Activated CD8-positive, alpha-beta memory T cell treated with anti-CD3 and anti-CD28 coated beads, Interleukin-2, amount 50 U/mL, for 24 hours (primary cell): Measurements from ENCODE around the gene PDHX.
"Not testable (repeated sequence)": the region's sequence is repeated elsewhere in the genome, so short reads cannot be mapped to it uniquely, and the experiment has no call there.

Experiments used
- DNase-seq: peaks from one replicate; pipeline ENCODE4 v3.0.0-alpha.2; 2020; ENCODE audit errors: extremely low read depth

Gene PDHX

DNA sequence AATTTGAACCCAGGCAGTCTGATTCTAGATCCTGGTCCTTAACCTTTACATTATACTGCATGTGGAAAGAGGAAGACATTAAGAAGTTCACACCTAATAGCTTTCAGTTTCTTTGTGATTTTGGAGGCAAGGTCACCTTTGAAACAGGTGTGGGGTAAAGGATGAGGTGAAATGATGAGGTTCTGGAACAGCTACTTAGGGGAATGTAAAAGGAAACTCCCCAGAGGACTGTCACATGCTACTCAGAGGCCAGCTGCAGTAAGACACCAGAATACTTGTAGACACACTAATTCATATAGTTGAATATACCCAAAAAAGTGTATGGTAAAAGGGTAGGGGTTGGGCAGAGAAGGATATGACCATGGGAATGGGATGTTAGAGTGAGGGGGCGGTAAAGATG lies 5.6 kb upstream of the PDHX start:
- DNase-seq, result no peak

- no peak for DNase-seq
These were observed 4.7 kb upstream of the PDHX start for GRCh38 chr11:34911676-34912075.

- DNase-seq, result not testable (repeated sequence)
These were observed 2.9 kb upstream of the PDHX start for GRCh38 chr11:34913556-34913955.

DNA sequence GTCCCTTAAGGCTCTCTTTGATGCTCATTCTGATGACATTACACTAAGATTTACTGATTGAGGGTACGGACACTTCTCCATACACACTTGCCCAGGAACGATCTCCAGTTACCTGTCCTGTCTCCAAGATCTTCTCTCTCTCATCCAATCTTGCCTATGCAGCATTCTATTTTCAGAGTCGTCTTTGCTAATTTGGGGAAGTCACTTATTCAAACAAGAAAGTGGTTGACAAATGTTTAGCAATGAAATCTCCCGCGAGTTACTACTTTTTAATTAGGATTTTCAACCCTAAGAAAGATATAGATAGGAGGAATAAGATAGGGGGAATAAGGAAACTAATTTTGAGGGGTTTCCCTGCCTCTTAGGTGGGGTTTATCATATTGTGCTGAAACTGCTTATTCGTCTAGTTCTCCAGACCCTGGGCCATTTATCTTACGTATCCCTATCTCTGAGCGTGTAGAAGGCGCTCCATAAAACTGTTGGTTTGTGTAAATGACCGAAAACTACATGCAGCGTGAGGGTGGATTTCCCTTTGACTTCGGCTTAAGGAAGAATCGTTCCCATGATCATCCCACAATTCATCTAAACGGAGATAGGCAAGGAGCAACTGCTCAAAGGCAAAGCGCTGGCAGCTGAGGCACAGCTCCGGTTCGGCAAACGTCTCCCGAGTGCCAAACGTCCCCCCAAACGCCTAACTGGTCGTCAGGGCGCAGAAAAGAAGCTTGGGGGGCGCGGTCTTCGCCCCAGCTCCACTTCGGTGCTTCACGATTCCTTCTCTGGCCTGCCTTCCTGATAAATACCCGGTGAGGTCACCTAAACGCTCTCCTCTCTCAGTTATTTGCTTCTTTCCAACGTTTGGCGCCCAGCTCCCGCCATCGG lies 1.0 kb upstream of the PDHX start:
- DNase-seq, result no peak

DNA sequence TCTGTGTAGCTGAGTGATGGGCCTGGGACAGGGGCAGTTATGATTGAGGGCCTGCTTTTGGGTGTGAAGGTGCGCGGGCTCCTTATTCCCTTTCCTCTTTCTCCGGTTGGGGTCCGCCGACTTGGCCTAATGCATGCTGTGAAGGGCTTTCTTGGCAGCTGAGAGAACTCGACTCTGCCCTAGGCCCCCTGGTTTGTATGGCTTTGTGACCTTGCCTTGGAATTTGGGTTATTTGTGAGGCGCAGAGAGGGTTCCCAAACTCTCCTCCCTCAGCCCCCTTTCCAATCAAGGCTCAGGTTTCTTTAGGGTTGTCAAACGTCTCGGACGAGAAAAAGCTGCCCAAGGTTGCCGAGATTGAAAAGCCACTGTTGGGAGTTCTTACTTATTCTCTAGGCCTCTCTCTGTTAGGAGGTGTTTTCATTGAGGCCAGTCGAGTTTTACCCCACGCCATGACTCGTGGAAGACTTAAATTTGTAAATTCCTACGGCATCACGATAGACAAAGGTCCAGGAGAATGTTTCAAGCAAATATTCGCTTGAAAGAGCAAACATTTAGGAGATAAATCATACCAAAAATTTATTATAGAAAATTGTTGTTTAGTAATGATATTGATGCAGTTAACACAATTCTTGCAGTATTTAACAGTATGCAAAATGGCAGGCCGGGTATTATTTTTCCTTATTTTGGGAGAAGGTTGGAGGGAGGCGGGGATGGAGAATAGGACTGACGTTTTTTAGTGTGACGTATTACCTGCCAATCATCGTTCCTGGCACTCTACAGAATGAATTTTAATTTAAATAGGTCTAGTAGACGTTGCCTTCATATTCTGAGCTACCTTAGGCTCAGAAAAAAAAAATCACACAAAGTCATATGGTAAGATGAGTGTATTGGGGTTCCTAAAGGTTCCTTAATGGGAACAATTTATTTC lies 689 bp downstream of the PDHX start:
- no peak for DNase-seq

- DNase-seq, result no peak
These were observed 4.7 kb downstream of the PDHX start for GRCh38 chr11:34921156-34921555.

- no peak for DNase-seq
These were observed 8.3 kb downstream of the PDHX start for GRCh38 chr11:34924714-34925113.

- no peak for DNase-seq
These were observed 9.8 kb downstream of the PDHX start for GRCh38 chr11:34926101-34926830.

GRCh38 chr11:34926831-34927132 lies 10.4 kb downstream of the PDHX start:
- no peak for DNase-seq

DNA sequence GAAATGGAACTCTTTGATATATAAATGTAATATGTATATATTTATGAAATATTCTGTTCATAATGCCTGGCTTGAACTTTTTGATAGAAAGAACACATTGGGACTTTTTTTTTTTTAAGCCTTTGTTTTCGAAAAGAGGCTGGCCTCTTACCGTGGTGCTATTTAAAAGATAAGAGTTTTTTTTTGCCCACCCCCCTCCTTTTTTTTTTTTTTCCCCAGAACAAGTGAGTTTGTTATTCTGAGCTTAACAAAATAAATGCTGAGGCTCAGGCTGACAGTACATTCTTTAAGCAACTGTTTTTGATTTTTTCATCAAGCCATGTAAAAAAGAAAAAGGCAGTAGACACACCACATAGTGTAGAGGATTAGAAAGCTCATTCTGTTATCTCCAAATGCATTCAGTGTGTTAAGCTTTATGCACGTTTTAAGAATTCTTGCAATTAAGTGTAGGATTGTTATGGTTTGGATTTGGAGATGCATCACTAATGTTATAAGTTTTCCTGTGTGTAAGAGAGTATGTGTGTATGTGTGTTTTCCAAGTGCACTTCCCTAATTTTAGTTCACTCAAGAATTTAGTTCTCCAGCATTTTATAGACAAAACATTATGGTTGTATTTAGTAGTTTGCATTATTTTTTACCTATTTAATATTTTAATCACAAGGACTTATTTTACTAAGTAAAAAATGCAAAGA lies 12.0 kb downstream of the PDHX start:
- DNase-seq, result no peak

DNA sequence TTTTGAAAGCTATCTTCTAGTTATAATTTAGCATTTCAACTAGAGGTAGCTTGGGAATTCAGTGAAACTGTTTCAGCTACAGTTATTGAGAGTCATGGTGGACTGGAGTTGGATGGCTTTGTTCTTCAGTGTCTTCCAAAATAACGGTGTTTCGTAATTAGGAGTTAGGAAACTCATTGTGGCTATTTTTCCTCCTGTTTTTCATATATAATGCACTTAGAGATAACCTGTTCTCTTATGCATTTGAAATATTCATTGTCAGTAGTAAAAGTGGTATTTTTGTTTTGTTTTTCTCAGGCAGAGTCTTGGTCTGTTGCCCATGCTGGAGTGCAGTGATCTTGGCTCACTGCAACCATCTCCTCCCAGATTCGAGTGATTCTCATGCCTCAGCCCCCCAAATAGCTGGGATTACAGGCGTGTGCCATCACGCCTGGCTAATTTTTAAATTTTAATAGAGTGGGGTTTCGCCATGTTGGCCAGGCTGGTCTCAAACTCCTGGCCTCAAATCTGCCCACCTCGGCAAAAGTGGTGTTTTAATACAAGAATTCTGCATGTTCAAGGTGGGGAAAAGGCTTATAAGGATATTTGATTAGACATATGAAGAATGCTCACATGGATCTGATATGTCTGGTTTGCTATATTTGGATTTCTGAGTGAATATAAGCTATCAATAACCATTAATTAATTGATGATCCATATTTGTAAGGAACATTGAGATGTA lies 12.7 kb downstream of the PDHX start:
- DNase-seq, result no peak

DNA sequence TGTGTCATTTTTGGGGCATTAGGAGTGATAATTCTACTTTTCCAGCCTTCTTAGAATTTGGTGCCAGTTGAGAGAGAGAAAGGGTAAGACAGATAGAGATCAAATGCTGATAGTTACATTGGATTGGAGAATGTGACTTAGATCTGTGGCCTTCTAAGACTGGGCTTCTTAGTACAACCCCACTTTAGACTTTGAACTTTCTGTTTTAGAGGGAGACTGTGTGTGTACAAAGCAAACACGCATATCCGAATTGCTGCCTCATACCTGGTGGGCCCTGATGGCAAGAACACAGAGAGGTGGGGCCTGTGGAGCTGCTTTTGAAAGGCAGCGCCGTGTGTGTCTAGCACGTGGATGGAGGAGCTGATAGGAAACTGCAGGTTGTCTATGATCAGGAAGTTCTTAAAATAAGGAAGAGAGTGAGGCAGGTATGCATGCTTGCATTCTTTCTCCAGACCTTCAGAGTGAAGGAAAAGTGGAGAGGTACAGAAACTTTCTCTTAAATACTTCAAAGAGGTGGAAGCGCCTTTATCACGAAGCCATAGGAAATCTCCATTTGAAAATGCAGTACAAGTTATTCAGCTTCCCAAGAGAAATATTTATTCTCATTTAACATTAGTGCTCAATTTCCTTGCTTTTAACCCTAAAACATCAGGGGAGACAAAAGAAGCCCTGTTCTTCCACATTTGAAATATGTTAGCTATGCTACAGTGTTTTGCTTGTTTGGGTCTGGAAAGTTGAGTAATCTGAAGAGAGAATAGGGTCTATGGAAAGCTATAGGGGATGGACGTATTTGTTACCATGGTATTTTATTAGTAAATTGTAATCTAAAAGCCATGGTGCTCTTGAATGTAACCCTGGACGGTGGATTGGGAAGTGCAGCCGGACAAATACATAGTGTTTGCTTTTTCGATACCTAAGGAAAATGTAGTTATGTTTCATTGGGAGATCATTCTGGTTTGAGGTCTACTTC lies 13.7 kb downstream of the PDHX start:
- DNase-seq, result no peak

- DNase-seq, result no peak
These were observed 20.7 kb downstream of the PDHX start for GRCh38 chr11:34936945-34937629.

DNA sequence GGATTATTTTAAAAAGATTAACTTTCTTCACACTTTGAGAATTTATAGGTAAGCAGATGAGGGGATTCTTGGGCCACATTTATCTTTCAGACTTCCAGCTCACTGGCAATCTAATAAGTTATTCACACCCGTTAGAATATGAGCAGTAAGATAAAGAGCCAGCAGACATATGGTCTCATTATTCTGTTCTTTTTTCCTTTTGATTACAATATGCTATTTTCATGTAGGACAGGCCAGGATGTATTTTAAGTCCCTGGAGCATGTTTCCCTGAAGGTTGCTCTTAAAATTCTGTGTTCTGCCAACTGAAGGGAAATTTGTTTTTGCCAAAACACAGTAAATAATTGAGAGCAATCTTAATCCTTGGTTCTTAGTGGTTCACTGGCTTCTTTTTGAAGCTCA lies 22.2 kb downstream of the PDHX start:
- no peak for DNase-seq

- no peak for DNase-seq
These were observed 23.7 kb downstream of the PDHX start for GRCh38 chr11:34940026-34940677.

DNA sequence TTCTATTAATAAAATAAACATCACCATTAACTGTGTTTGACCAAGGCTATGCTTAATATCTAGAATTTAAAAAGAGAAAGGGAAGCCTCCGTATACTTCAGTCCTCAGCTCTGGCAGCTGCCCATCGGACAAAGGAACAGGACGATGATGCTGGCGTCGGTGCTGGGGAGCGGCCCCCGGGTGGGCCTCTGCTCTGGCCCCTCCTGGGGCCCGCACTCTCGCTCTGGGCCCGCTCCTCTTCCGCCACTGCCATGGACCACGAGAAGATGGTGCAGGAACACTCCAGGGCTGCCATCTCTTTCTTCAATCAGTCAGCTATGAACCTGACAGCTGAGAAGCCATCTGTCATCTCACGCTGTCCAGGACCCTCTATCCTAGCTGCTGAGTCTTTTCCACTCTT lies 25.3 kb downstream of the PDHX start:
- no peak for DNase-seq

DNA sequence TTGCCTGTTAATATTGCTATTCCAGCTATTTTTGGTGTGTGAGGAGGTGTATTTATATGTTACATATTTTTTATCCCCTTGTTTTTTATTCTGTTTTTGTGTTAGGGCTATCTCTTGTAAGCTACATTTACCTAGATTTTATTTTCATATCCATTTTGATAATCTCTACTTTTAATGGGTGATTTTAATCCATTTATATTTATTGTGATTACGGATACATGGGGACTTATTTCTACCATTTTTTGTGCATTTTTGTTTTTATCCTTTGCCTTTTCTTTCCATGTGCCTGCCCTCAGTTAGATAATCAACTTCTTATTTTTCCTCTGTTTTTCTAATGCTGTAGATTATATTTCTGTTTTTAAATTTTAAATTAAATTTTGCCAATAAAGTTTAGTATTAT lies 28.3 kb downstream of the PDHX start:
- DNase-seq, result no peak

DNA sequence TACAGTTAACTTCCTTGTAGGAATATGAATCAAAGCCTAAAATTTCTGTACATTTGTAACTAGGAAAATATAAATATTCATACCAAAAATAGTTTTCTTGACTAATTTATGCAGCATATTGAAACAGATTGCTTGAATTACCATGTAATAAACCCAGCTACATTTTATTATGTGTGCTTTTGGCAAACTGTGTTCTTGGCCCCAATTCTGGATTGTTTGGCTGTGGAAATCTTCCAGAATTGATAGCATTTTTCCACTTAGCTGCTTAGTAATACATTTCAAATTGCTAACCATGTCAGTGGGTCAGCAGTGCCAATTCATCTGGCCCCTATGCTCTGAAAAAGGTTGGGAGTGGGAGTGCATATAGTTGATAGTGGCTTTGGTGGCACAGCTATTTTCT lies 32.3 kb downstream of the PDHX start:
- DNase-seq, result no peak

- no peak for DNase-seq
These were observed 37.5 kb downstream of the PDHX start for GRCh38 chr11:34953955-34954354.
